Adrenal gland (tissue), 12 donors: ENCODE data around the gene MARVELD2. TPM values are rescaled to one million over a fixed set of nuclear protein-coding genes. Genes with fewer than 3 reads are reported as not detected.
A peak's percentile ranks its signal among the peaks of the same experiment; 100 is the strongest.

Experiments used
- DNase-seq, 7 donors: peaks; one replicate each; pipeline ENCODE4 v3.0.0-alpha.2; 2019 to 2020
- H3K27ac ChIP-seq, 5 donors: fragments of 200-600 bp; sonication (generic) in 4 of 5; 1 replicate in 3 of 5; 2 replicates in 2 of 5; pipeline versions ENCODE4 v1.5.1 to v1.8.0; 2016 to 2020; ENCODE audit warnings: mild to moderate bottlenecking in 1 of 5
- H3K27me3 ChIP-seq: fragments of 200-600 bp; 2 replicates; pipeline ENCODE4 v1.8.0; 2021
- H3K36me3 ChIP-seq, 2 donors: fragments of 200-600 bp; replicated peaks in 1 of 2; 1 replicate in 1 of 2; 2 replicates in 1 of 2; pipeline versions ENCODE4 v1.5.1 to v1.8.0; 2018 to 2022
- H3K4me1 ChIP-seq, 2 donors: fragments of 200-600 bp; replicated peaks in 1 of 2; 1 replicate in 1 of 2; 2 replicates in 1 of 2; pipeline versions ENCODE4 v1.5.1 to v1.8.0; 2018 to 2021
- H3K4me3 ChIP-seq, 4 donors: fragments of 200-600 bp; sonication (generic) in 3 of 4; one replicate each; pipeline ENCODE4 v1.5.1; 2016 to 2018
- H3K9me3 ChIP-seq, 3 donors: fragments of 200-600 bp; sonication (generic) in 1 of 3; replicated peaks in 1 of 3; 1 replicate in 2 of 3; 2 replicates in 1 of 3; pipeline versions ENCODE4 v1.5.1 to v1.8.0; 2016 to 2021
- POLR2A ChIP-seq, 2 donors: fragments of 450-650 bp; IDR thresholded peaks; one replicate each; pipeline ENCODE4 v1.6.1; 2017; ENCODE audit warnings: antibody characterized with exemption in 2 of 2, mild to moderate bottlenecking in 2 of 2, moderate library complexity in 1 of 2
- WGBS, 4 donors: extraction: QIAGEN DNeasy Blood & Tissue Kit in 2 of 4; methylation state at CpG; one replicate each; pipeline versions ENCODE4 v1.1.5 to v1.1.7; 2013 to 2017; 5-methylcytosine and 5-hydroxymethylcytosine counted together
- intact Hi-C, 2 donors: fragments of 100-400 bp; cut with DNase I; formaldehyde crosslinking; loops; one replicate each; pipeline versions ENCODE4 v1.14.1 to v1.15.0; 2022 to 2023
- polyA plus RNA-seq, 3 donors: library from polyadenylated mRNA; stranded (reverse); fragments of 200-250 nt in 2 of 3; fragments of 350-450 nt in 1 of 3; fragmentation: Illumina TruSeq in 1 of 3; extraction: RNeasy Lipid Tissue Mini Kit (QIAGEN cat#74804) in 1 of 3; gene quantifications; one replicate each; pipeline ENCODE4 v1.2.3, GENCODE V29; 2013 to 2014
- small RNA-seq, 2 donors: library from RNA; depleted of rRNA; stranded (forward); fragments of <200 nt; gene quantifications; one replicate each; pipeline ENCODE3, GENCODE V24; 2016
- total RNA-seq, 9 donors: library from RNA; depleted of rRNA in 4 of 9; stranded (reverse); fragments of >200 nt in 4 of 9; fragments of 120-200 nt in 1 of 9; fragmentation: NEBNext Ultra II Directional in 1 of 9; extraction: Animal tissue kit (Norgen Biotek cat#: 25700) in 1 of 9; gene quantifications; one replicate each; pipeline versions ENCODE4 v1.1.0 to v1.2.4, GENCODE V29; 2013 to 2023
- TF ChIP-seq, protein P1 (sequence below), 6 experiments: fragments of 450-650 bp in 4 of 6; fragments of 200-600 bp in 2 of 6; sonication (generic) in 1 of 6; IDR thresholded peaks; 1 replicate in 5 of 6; 2 replicates in 1 of 6; pipeline versions ENCODE4 v1.5.1 to v1.8.0; 2016 to 2021; ENCODE audit warnings: antibody characterized with exemption in 6 of 6, mild to moderate bottlenecking in 2 of 6, moderate library complexity in 1 of 6
- donor health status: healthy with polysubstance abuse.
- donor health status: Bipolar disorder and iron deficiency.
- donor health status: DM: yes; HTN: yes; CAD: no.
- donor health status: DM: no; HTN: no; CAD: no.
- donor health status: DM: no; HTN: no; CAD: no.
- donor health status: DM: yes; HTN: yes; CAD: no.

MARVELD2 gene
- total and polyA plus RNA-seq, 12 donors, result 0.16 to 1.6 (median 0.73) TPM

DNA sequence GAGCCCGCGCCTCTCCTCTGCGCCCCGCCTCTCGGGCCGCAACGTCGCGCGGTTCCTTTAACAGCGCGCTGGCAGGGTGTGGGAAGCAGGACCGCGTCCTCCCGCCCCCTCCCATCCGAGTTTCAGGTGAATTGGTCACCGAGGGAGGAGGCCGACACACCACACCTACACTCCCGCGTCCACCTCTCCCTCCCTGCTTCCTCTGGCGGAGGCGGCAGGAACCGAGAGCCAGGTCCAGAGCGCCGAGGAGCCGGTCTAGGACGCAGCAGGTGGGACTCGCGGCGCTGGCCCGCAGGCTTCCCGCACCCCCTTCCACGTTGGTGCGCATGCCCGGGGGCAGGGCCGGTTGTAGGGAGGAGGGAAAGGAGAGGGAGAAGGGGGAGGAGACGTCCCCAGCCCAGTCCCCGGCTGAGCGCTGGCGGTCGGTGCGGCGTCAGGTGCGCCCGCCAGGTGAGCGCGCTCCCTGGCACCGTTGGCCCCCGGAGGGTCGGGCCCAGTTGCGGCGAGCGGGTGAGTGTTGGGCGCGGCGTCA is 77.5 kb downstream of the MARVELD2 start, which contains the start of gene OCLN:
TSS of gene OCLN (plus strand) at position 400 of the 532 bp plus-strand sequence. CDS start 11,455 bp downstream, outside the sequence.
- TF ChIP-seq, protein P1, sequence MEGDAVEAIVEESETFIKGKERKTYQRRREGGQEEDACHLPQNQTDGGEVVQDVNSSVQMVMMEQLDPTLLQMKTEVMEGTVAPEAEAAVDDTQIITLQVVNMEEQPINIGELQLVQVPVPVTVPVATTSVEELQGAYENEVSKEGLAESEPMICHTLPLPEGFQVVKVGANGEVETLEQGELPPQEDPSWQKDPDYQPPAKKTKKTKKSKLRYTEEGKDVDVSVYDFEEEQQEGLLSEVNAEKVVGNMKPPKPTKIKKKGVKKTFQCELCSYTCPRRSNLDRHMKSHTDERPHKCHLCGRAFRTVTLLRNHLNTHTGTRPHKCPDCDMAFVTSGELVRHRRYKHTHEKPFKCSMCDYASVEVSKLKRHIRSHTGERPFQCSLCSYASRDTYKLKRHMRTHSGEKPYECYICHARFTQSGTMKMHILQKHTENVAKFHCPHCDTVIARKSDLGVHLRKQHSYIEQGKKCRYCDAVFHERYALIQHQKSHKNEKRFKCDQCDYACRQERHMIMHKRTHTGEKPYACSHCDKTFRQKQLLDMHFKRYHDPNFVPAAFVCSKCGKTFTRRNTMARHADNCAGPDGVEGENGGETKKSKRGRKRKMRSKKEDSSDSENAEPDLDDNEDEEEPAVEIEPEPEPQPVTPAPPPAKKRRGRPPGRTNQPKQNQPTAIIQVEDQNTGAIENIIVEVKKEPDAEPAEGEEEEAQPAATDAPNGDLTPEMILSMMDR (IDR thresholded peaks at IDR 0.05), result no peak
- no peak for TF ChIP-seq POLR2A (IDR thresholded peaks at IDR 0.05)
- WGBS, 4 donors, result 0 to 5% (median 1%) methylated on average over 4 to 56 of the region's 56 CpGs
- Histone ChIP-seq H3K36me3 (no peaks in the 10 kb centered on the region), H3K4me3 (peak within 1 kb of the TSS in 2 of 4 donors; percentile 32 to 57), H3K27ac (no peak within 1 kb of the TSS), H3K9me3 (no peaks in the 10 kb centered on the region), H3K4me1 (peaks cover 13 to 20% of the 10 kb centered on the region in 2 donors), H3K27me3 (peaks cover 43% of the 10 kb centered on the region)
- DNase-seq, result peak in 1 of 7 donors; percentile 14
- intact Hi-C loops, result no loop called here

GRCh38 chr5:69492923-69493395 is 78.0 kb downstream of the MARVELD2 start:
- intact Hi-C loops, result no loop called here
- H3K27me3 ChIP-seq, result peaks cover 43% of the 10 kb centered on the region
- 0 to 2% (median 0%) methylated on average over 1 to 42 of the region's 42 CpGs for WGBS, 4 donors
- no peak for TF ChIP-seq POLR2A (IDR thresholded peaks at IDR 0.05)
- TF ChIP-seq, protein P1 (IDR thresholded peaks at IDR 0.05), result no peak
- peaks cover 13 to 20% of the 10 kb centered on the region in 2 donors for H3K4me1 ChIP-seq
- H3K4me3 ChIP-seq, result peak overlapping the region in 2 of 4 donors; percentile 32 to 57
- DNase-seq, result peak in 2 of 7 donors; percentile 3 to 13
- H3K36me3 ChIP-seq, result no peaks in the 10 kb centered on the region
- H3K27ac ChIP-seq, result no peak overlapping the region
- no peaks in the 10 kb centered on the region for H3K9me3 ChIP-seq

- no peaks in the 10 kb centered on the region for H3K36me3 ChIP-seq
- DNase-seq, result peak in 1 of 7 donors; percentile 14
- H3K9me3 ChIP-seq, result no peaks in the 10 kb centered on the region
- WGBS, 4 donors, result 2 to 12% (median 2%) methylated on average over 13 to 62 of the region's 62 CpGs
- peak overlapping the region in 2 of 4 donors; percentile 32 to 57 for H3K4me3 ChIP-seq
- TF ChIP-seq, protein P1 (IDR thresholded peaks at IDR 0.05), result no peak
- no peak for TF ChIP-seq POLR2A (IDR thresholded peaks at IDR 0.05)
- peaks cover 13 to 20% of the 10 kb centered on the region in 2 donors for H3K4me1 ChIP-seq
- H3K27ac ChIP-seq, result no peak overlapping the region
- intact Hi-C loops, result no loop called here
- H3K27me3 ChIP-seq, result peaks cover 43% of the 10 kb centered on the region
Observed at GRCh38 chr5:69493396-69494133, 78.6 kb downstream of the MARVELD2 start.

Small RNAs within 50 kb of the gene (small RNA-seq; reads per million reads assigned to genes)
- gene RN7SL616P (0 reads per million in 2 donors), gene RPS27P14 (0 reads per million in 2 donors)

Other genes with a start within 250 kb of the MARVELD2 start
- gene CCNB1, start 248.0 kb upstream of the MARVELD2 start, total RNA-seq, result 10 to 100 TPM in 4 of 9 donors, 1 to 10 TPM in 5; 4.8 to 53.5 (median 9.8) TPM
- 1 to 10 TPM; 3.6 to 9.7 (median 4.5) TPM for gene CCNB1, start 248.0 kb upstream of the MARVELD2 start, polyA plus RNA-seq
- 1 to 10 TPM in 7 of 9 donors, under 1 TPM in 1, not detected in 1; 0.69 to 9.8 (median 2.2) TPM for gene CENPH, start 225.5 kb upstream of the MARVELD2 start, total RNA-seq
- 1 to 10 TPM; 2.1 to 3.0 (median 2.6) TPM for gene CENPH, start 225.5 kb upstream of the MARVELD2 start, polyA plus RNA-seq
- 10 to 100 TPM; 15.2 to 47.0 (median 23.6) TPM for gene CDK7, start 180.2 kb upstream of the MARVELD2 start, total RNA-seq
- gene CDK7, start 180.2 kb upstream of the MARVELD2 start, polyA plus RNA-seq, result 10 to 100 TPM; 29.7 to 57.1 (median 33.5) TPM
- gene CCDC125, start 82.3 kb upstream of the MARVELD2 start, total RNA-seq, result 10 to 100 TPM in 4 of 9 donors, 1 to 10 TPM in 5; 4.4 to 13.3 (median 9.0) TPM
- gene CCDC125, start 82.3 kb upstream of the MARVELD2 start, polyA plus RNA-seq, result 1 to 10 TPM; 2.7 to 8.8 (median 4.7) TPM
- gene AK6, start 45.6 kb upstream of the MARVELD2 start, total RNA-seq, result 100 to 1,000 TPM in 1 of 9 donors, 10 to 100 TPM in 7, 1 to 10 TPM in 1; 9.6 to 105 (median 33.4) TPM
- 100 to 1,000 TPM in 1 of 3 donors, 10 to 100 TPM in 2; 63.5 to 190 (median 66.1) TPM for gene AK6, start 45.6 kb upstream of the MARVELD2 start, polyA plus RNA-seq
- 10 to 100 TPM; 32.1 to 92.3 (median 56.8) TPM for gene TAF9, start 45.6 kb upstream of the MARVELD2 start, total RNA-seq
- gene TAF9, start 45.6 kb upstream of the MARVELD2 start, polyA plus RNA-seq, result 100 to 1,000 TPM in 1 of 3 donors, 10 to 100 TPM in 2; 55.1 to 152 (median 59.5) TPM
- 10 to 100 TPM; 16.7 to 27.3 (median 20.9) TPM for gene RAD17, start 45.3 kb upstream of the MARVELD2 start, total RNA-seq
- gene RAD17, start 45.3 kb upstream of the MARVELD2 start, polyA plus RNA-seq, result 10 to 100 TPM; 10.4 to 33.6 (median 16.6) TPM
- 1 to 10 TPM in 5 of 9 donors, under 1 TPM in 4; 0.16 to 3.0 (median 1.3) TPM for gene OCLN, start 77.7 kb downstream of the MARVELD2 start, total RNA-seq
- gene OCLN, start 77.7 kb downstream of the MARVELD2 start, polyA plus RNA-seq, result 1 to 10 TPM in 1 of 3 donors, under 1 TPM in 2; 0.35 to 8.8 (median 0.77) TPM
- 10 to 100 TPM in 8 of 9 donors, 1 to 10 TPM in 1; 7.8 to 38.2 (median 18.0) TPM for gene GTF2H2C, start 145.1 kb downstream of the MARVELD2 start, total RNA-seq
- 10 to 100 TPM; 10.2 to 32.0 (median 13.3) TPM for gene GTF2H2C, start 145.1 kb downstream of the MARVELD2 start, polyA plus RNA-seq